ENCODE data around the gene ALOX5. TPM values are rescaled to one million over a fixed set of nuclear protein-coding genes. Genes with fewer than 3 reads are reported as not detected.
A peak's percentile ranks its signal among the peaks of the same experiment; 100 is the strongest.

The ALOX5 gene
- total RNA-seq, 1 experiment from 2014 or later: 66.5 TPM

GRCh38 chr10:45418849-45419675 is 45.0 kb downstream of the ALOX5 start:
- TF ChIP-seq, protein P1, sequence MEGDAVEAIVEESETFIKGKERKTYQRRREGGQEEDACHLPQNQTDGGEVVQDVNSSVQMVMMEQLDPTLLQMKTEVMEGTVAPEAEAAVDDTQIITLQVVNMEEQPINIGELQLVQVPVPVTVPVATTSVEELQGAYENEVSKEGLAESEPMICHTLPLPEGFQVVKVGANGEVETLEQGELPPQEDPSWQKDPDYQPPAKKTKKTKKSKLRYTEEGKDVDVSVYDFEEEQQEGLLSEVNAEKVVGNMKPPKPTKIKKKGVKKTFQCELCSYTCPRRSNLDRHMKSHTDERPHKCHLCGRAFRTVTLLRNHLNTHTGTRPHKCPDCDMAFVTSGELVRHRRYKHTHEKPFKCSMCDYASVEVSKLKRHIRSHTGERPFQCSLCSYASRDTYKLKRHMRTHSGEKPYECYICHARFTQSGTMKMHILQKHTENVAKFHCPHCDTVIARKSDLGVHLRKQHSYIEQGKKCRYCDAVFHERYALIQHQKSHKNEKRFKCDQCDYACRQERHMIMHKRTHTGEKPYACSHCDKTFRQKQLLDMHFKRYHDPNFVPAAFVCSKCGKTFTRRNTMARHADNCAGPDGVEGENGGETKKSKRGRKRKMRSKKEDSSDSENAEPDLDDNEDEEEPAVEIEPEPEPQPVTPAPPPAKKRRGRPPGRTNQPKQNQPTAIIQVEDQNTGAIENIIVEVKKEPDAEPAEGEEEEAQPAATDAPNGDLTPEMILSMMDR (conservative IDR thresholded peaks at IDR 0.05): no peak
- TF ChIP-seq EZH2 (IDR thresholded peaks at IDR 0.05; ENCODE audit: low read depth): no peak
- POLR2A ChIA-PET (ENCODE audit: unreplicated experiment): no interaction called here
- Histone ChIP-seq H3K27ac (no peak overlapping the region), H3K9me2 (ENCODE audit: insufficient read depth) (no peaks in the 10 kb centered on the region), H3K4me1 (replicated peaks; ENCODE audit: insufficient read depth) (no peaks in the 10 kb centered on the region), H3K36me3 (ENCODE audit: low read depth) (no peaks in the 10 kb centered on the region), H2AFZ (no peak overlapping the region), H3F3A (ENCODE audit: insufficient read depth, low read depth) (no peaks in the 10 kb centered on the region), H3K4me2 (no peak overlapping the region), H4K20me1 (ENCODE audit: insufficient read depth) (no peaks in the 10 kb centered on the region), H3K27me3 (ENCODE audit: insufficient read depth, low read depth) (no peaks in the 10 kb centered on the region), H3K79me2 (ENCODE audit: low read depth) (no peaks in the 10 kb centered on the region), H3K4me3 (no peak overlapping the region), H3K9me3 (ENCODE audit: insufficient read depth, low read depth) (no peaks in the 10 kb centered on the region)
- no TSS peak for BruUV-seq (replicated peaks)
- CTCF ChIA-PET: no interaction called here
- intact Hi-C loops (cut with micrococcal nuclease; ENCODE audit: unreplicated experiment): no loop called here
- DNase-seq: no peak

DNA sequence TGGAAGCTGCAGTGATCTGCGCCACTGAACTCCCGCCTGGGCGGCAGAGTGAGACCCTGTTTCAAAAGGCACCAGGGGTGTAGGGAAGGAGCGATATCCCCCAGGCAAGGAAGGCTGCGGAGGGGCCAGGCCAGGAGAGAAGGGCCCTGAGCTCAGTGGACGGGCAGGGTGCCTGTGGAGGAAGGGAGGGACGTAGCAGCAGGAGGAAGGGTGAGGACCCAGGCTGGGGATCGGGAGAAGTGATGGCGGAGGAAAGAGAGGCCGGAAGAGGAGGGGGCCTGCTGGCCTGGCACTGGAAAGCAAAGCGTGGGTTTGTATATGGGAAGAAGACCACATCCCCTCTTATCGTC is 45.6 kb downstream of the ALOX5 start:
- CTCF ChIA-PET: no interaction called here
- no peaks in the 10 kb centered on the region for H3K9me3 ChIP-seq (ENCODE audit: insufficient read depth, low read depth)
- H3K4me1 ChIP-seq (replicated peaks; ENCODE audit: insufficient read depth): no peaks in the 10 kb centered on the region
- H3F3A ChIP-seq (ENCODE audit: insufficient read depth, low read depth): no peaks in the 10 kb centered on the region
- no peak for DNase-seq
- POLR2A ChIA-PET (ENCODE audit: unreplicated experiment): no interaction called here
- no peaks in the 10 kb centered on the region for H3K27me3 ChIP-seq (ENCODE audit: insufficient read depth, low read depth)
- no peak overlapping the region for H3K4me3 ChIP-seq
- no peaks in the 10 kb centered on the region for H3K36me3 ChIP-seq (ENCODE audit: low read depth)
- H3K9me2 ChIP-seq (ENCODE audit: insufficient read depth): no peaks in the 10 kb centered on the region
- TF ChIP-seq, protein P1 (conservative IDR thresholded peaks at IDR 0.05): no peak
- no peak for TF ChIP-seq EZH2 (IDR thresholded peaks at IDR 0.05; ENCODE audit: low read depth)
- H3K27ac ChIP-seq: no peak overlapping the region
- no peaks in the 10 kb centered on the region for H4K20me1 ChIP-seq (ENCODE audit: insufficient read depth)
- H2AFZ ChIP-seq: no peak overlapping the region
- H3K4me2 ChIP-seq: no peak overlapping the region
- H3K79me2 ChIP-seq (ENCODE audit: low read depth): no peaks in the 10 kb centered on the region
- BruUV-seq (replicated peaks): no TSS peak
- intact Hi-C loops (cut with micrococcal nuclease; ENCODE audit: unreplicated experiment): no loop called here

- BruUV-seq (replicated peaks): no TSS peak
- TF ChIP-seq, protein P1 (conservative IDR thresholded peaks at IDR 0.05): no peak
- no peak for TF ChIP-seq EZH2 (IDR thresholded peaks at IDR 0.05; ENCODE audit: low read depth)
- H3K27me3 ChIP-seq (ENCODE audit: insufficient read depth, low read depth): no peaks in the 10 kb centered on the region
- ChIA-PET POLR2A (ENCODE audit: unreplicated experiment) (interaction anchor here (0.6 kb wide), 1 partner anchor 27 kb away, joined by 4 read pairs; no protein-coding TSS in a partner anchor), CTCF (no interaction called here)
- no peaks in the 10 kb centered on the region for H3K36me3 ChIP-seq (ENCODE audit: low read depth)
- intact Hi-C loops (cut with micrococcal nuclease; ENCODE audit: unreplicated experiment): no loop called here
- no peak overlapping the region for H3K4me2 ChIP-seq
- H4K20me1 ChIP-seq (ENCODE audit: insufficient read depth): no peaks in the 10 kb centered on the region
- no peak overlapping the region for H3K4me3 ChIP-seq
- no peak overlapping the region for H3K27ac ChIP-seq
- H2AFZ ChIP-seq: no peak overlapping the region
- no peaks in the 10 kb centered on the region for H3F3A ChIP-seq (ENCODE audit: insufficient read depth, low read depth)
- no peaks in the 10 kb centered on the region for H3K9me2 ChIP-seq (ENCODE audit: insufficient read depth)
- peaks cover 2% of the 10 kb centered on the region; the same call in 1 of the 2 replicates for H3K4me1 ChIP-seq (replicated peaks; ENCODE audit: insufficient read depth)
- no peaks in the 10 kb centered on the region for H3K79me2 ChIP-seq (ENCODE audit: low read depth)
- no peaks in the 10 kb centered on the region for H3K9me3 ChIP-seq (ENCODE audit: insufficient read depth, low read depth)
- DNase-seq: peak; percentile 56 to 77
Observed at GRCh38 chr10:45420453-45421192, 46.6 kb downstream of the ALOX5 start.
